HG03469 (cell line): ENCODE results near the gene INAFM2.

Source experiments
- ATAC-seq: cut with Tn5 transposase; IDR thresholded peaks from one replicate; pipeline ENCODE4 v1.9.1; 2021; ENCODE audit warnings: mild to moderate bottlenecking, moderate library complexity, moderate number of reproducible peaks; ENCODE audit not compliant: unreplicated experiment

INAFM2 gene

DNA sequence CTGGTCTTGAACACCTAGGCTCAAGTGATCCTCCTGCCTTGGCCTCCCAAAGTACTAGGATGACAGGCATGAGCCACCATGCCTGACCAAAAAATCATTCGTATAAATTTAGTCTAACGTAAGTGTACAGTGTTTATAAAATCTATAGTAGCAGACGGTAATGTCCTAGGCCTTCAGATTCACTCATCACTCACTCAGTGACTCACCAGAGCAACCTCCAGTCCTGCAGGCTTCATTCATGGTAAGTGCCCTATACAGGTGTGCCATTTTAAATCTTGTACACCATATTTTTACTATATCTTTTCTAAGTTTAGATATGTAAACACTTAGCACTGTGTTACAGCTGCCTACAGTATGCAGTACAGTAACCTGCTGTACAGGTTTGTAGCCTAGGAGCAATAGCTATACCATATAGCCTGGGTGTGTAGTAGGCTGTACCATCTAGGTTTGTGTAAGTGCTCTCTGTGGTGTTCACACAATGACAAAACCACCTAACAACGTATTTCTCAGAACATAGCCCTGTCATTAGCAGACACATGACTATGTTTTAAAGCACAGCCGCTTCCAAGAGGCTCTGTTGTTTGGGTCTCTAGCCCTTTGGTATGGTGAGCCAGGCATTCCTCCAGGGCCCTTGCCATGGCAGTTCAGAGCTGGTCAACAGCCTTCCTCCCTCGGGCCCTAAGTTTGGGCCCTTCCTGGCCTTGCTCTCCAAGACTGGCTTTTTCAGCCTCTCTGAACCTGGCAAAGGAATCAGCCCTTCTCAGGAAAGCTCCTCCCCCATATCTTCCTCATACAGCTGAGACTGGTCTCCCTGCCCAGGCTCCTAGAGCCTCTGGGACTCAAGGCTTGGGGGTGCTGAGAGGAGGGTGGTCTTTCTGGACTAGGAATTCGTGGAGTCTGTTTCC lies 19.2 kb downstream of the INAFM2 start:
- no peak for ATAC-seq

DNA sequence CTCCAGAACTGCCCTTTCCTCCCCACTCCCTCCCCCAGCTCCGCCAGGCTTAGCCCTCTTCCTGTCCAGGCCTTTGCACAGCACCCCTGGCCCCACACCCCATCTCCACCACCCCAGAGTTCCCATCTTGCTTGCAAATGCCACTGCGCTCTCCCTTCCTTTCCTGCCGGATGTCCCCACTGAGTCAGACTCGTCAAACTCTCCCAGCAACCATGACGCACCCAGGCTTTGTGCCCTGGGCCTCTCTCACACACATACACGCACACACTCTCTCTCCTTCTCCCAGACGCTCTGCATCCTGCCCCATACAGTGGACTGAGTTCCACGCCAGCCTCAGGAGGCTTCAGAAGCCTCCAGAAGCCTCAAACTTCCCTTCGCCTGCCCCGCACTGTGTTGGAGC lies 20.0 kb downstream of the INAFM2 start:
- ATAC-seq: no peak

DNA sequence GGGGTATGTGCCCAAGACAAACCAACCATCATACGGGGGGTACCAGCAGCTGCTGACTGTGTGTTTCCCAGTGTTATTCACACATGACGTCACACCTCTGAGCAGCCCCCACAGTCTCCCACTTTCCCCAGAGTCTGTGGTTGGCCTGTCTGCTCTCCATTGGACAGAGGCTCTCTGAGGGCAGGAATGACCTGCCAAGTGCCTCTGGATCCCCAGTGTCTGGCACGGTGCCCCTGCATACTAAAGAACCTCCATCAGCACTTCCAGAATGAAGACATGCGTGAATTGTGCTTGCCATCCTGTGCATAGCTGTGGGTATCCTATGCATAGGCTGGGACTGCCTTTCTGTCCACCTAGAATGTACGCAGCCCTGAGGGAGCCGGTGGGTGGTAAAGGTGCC lies 20.7 kb downstream of the INAFM2 start:
- no peak for ATAC-seq

DNA sequence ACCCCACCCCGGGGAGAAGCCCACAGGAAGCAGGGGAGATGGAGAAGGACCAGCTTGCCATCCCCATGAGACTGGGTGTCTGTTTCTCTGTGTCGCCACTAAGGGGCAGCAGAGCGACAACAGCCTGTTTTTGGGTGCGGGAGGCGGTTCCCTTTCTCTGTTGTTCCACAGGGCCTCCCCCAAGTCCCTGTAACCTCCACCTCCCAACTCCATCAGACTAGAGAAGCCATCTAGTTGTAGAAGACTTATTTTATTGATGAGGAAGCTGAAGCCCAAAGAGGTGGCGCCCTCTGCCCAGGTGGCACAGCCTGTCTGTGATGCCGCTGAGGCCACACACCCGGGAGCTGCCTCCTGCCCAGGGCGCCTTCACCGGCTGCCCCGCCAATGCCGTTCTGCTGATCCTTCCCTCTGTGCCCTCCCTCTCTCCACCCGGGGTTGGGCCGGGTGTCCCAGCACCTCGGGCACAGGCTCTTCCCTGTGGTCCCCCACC lies 21.2 kb downstream of the INAFM2 start:
- no peak for ATAC-seq

DNA sequence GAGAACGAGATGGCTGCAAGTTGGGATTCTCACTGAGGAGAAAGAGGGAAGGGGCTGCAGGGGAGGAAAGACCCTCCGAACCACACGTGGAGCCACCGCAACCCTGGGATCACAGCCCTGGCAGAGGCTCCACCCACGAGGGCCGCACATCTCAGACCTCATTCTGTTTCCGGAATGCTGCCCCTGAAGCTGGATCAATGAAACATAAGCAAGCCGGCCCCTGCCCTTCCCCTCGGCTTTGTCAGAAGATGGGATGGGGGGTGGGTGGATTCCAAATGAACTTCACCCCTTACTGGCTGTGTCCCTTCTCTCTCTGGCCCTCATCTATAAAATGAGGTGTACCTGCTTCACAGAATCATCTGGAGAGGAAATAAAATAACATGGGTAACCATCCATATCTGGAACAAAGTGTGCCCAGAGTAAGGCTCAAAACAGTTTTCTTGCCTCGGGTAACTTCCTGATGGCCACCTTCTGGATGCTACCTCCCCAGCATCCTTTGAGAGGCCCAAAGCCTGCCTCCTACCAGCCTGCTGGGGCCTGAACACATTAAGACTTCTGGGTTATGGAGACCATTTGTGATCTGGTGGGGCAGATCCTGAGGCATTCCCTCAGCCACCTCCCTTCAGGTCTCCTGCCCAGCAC lies 21.9 kb downstream of the INAFM2 start:
- ATAC-seq: no peak

DNA sequence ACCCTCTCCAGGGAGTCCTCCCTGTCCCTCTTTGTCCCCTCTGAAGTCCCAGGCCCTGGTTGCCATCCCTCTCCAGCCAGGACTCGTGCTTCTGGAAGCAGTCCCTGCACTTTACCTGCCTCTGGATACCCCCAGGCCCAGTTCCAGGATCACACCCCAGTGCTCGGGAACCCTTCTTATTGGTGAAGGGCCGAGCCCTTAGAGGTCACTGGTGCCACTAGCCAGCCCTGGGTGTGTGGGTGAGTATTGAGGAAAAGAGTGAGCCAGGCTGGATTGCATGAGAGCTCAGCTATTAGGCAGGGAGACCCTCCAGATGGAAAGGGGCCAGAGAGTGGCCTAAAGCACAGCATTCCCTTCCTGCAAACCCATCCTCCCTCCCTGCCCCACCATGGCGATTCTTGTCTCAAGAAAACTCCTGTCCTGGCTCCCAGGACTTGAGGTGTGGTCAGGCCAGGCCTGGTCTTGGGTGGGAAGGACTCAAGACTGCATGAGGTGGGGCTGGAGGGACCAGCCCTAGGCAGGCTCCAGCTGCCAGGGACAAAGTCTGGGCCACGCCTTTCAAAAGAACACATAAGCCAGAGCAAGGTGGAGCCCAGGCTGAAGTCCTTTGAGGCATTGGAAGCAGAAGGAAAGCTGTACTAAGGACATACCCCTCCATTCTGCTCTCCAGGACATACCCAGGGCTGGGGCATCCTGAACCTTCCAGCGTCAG lies 22.5 kb downstream of the INAFM2 start:
- ATAC-seq: no peak

DNA sequence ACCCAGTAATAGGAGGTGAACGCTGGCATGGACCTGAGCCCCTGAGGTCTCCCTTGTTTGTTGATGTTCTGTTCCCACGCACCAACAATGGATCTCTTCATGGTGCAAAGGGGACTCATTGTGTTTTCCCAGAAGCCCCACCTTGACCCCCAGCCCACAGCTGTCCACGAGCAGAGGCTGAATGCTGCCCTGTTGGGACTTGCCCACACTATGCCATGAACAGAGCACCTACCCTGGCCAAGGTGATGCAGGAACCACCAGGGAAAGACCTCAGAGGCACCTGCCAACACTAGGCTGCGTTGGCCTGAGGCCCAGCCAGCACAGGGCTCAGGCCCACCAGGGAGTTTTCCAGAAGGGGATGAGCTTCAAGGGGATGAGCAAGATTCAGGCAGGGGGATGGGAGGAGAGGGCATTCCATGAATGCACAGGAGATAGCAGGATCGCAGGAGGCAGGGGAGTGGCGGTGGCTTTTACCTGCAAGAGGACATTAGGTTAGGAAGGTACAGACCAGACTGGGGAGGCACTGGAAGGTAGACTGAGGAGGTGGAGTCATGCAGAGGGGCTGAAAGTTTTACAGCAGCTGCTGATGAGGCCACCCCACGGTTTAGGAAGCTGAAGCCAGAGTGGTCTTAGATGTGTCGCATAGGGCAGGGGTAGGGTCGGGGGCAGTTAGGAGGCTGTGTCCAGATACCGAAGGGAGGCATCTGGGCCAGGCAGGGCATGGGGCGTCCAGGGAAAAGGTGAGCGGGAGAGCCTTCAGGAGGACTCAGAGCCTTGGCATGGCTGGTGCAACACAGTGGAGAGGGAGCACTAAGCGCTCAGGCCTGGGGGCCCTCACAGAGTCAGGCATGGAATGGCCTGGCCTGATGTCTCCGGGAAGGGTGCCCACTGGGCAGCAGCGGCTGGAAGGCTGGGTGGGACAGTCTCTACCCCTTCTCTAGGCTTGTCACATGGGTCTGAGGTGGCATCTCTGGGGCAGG lies 23.4 kb downstream of the INAFM2 start:
- ATAC-seq: no peak

DNA sequence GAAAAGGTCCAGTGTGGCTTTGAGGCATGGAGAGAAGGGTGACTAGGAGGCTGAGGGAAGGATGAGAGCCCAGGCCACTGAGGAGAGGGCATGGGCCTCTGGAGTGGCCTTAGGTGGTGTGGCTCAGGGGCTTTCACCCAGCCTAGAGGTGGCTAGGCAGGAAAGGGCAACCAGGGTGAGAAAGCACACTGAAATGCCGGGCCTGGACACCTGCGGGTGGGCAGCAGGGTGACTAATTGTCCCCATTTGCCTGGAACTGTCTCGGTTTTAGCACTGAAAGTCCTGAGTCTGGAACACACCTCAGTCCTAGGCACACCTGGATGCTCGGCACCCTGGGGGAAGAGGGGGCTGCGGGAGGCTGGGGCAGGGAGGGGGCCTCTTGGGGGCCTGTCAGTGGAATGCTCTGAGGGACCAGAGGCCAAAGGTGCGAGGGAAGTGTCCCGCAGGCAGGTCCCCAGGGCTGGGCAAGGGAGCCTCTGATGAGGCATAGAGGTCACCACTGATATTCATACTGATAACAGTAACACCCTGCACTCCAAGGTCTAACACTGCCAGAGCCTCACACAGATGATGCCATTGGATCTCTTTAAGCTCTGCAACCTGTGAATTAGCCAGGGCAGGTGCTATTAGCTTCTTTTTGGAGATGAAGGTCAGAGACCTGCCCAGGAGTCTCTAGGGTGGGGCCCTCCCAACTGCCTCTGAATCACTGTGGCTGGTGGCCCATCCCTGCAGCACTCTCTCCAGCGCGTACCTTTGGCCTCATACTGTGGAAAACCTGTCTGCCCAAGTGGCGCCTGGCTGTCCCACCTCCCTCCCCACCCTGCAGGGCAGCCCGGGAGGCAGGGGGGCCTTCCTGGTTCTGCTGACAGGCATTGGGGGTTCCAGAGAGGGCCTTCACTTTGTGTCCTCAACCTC lies 24.3 kb downstream of the INAFM2 start:
- ATAC-seq: no peak

DNA sequence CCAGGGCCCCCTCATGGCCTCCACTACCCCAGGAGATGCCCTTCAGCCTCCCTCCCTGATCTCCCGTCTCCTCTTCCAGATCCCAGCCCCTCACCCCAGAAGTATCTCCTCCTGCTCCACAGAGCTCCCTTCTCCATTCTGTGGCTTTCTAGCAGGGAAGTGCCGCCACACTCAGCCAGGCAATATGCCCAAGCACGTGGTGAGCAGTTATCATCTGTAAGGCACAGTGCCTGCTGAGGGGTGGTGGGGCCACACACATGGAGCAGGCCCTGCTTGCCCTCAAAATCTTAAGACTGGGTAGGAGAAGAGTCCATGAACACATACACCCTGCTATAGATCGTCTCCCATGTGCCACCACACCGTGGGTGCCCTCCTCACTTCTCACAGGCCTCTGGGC lies 25.0 kb downstream of the INAFM2 start:
- no peak for ATAC-seq

DNA sequence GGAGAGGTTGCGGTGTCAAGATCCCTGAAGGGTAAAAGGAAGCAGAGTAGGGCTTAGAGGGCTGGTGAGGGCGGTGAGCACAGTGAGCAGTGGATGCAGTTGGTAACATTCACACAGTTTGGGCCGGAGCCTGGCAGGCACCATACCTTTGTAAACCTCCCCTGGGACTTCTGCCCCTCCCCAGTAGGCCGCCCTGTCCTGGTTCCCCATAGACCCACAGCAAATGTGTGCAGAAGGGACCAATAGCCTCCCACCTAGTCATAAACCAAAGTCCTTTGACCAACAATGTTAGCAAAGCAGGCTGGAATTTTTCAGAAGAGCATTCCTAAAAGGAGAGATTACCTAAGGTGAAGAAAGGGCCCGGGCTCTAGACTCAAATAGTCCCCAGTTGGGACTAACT lies 25.7 kb downstream of the INAFM2 start:
- ATAC-seq: no peak

DNA sequence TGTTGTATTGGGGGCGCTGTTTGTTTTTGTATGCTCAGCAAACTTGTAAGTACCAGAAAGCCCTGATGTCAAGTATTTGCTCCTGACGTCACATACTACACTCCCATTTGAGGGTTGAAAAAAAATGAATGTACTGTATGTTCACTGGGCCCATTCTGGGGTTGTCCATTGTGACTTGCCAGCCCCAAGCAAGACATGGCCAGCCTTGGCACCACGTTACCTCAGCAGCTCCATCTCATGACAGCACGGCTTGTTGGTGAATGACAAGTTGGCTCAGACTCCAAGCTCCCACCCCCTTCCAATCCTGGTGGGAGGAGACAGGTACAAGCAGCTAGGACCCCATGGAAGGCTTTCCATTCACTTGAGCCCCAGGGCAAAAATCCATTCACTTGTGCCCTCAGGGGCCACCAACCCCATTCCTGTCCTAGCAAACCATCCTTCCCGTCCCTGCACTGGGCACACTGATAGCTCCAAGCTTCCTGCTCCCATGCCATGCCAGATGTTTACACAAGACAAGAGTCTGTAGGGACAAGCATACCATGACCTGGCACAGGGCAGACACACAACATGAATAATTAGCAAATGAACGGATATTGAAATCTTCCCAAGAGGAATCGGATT lies 28.9 kb downstream of the INAFM2 start:
- ATAC-seq: no peak

DNA sequence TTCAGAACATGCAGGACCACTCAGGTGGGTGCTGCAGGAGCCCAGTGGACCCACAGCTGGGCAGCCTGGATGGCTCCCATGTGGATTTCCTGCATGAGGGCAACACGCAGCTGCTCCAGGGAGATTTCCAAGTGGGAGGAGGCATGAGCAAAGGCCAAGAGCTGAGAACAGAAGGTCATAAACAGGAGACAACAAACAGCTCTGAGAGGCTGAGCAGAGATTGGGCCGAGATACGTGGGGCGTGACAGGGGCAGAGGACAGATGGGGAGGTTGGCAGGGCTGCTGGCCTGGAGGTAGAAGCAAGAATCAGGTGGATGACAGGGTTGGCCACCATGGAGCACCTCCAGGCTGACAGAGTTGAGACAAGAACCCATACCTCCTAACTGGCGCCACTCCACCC lies 30.2 kb downstream of the INAFM2 start:
- ATAC-seq: no peak

DNA sequence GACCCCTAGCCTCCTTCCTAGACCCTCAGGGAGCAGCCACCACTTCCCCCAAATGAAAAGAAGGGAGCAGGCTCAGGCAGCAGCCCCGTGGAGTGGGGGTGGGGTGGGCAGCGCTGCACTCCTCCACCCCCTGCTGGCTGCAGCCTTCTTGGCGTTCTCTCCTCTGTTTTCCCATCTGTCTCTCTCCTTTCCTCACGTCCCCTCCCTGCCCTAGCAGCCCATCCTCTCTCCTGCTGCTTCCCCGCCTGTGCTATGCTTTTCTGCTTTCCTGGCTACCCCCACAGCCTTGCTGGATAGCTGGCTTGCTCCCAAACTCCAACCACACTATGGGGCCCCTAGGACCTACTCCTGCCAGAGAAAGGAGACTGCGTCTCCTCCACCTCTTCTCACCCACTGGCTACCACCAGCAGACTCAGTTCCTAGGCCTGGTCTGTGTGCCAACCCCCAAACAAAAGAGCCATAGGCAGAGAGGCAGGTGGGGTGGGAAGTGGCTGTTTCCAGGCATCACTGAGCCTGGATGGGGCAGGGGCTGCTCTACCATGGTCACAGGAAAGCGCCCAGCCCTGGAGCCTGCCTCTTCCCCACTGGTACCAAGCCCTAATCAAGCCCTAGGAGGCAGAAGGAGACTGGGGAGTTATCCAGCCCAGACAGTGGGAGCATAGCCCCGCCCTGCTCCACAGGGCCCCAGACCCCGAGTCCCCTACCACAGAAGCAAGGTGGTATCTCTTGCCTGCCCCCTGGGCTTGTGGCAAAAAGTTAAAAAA lies 31.1 kb downstream of the INAFM2 start:
- ATAC-seq: no peak

DNA sequence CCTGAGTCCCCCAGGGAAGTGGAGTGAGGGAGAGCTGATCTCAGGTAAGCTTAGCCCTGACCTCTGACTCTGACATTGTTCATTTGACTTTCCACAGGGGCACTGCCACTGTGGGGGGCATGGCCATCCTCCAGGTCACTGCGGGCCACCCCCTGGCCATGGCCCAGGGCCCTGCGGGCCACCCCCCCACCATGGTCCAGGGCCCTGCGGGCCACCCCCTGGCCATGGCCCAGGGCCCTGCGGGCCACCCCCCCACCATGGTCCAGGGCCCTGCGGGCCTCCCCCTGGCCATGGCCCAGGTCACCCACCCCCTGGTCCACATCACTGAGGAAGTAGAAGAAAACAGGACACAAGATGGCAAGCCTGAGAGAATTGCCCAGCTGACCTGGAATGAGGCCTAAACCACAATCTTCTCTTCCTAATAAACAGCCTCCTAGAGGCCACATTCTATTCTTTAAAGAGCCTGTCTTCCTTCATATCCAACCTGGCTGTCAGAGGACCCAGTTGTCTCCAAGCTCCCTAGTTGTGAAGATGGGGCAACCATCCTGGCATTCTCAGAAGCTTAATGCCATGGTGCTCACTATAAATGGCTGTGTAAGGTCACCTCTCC lies 32.6 kb downstream of the INAFM2 start:
- ATAC-seq: no peak

DNA sequence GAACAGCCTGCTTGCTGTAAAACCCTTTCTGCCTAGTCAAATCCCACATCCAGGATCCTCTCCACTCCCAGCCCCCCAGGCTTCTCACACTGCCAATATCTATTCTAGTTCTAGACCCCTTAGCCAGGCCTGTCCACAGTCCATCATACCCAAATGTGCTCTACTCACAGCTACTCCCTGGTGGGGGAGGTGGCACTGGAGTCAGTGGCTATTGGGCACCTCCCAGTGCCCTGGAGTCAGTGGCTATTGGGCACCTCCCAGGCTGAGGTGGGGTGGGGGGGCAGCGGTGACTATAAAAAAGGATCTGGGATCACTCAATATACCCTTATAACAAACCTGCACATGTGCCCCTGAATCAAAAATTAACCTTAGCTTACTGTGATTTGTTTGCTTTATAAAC lies 33.8 kb downstream of the INAFM2 start:
- no peak for ATAC-seq

DNA sequence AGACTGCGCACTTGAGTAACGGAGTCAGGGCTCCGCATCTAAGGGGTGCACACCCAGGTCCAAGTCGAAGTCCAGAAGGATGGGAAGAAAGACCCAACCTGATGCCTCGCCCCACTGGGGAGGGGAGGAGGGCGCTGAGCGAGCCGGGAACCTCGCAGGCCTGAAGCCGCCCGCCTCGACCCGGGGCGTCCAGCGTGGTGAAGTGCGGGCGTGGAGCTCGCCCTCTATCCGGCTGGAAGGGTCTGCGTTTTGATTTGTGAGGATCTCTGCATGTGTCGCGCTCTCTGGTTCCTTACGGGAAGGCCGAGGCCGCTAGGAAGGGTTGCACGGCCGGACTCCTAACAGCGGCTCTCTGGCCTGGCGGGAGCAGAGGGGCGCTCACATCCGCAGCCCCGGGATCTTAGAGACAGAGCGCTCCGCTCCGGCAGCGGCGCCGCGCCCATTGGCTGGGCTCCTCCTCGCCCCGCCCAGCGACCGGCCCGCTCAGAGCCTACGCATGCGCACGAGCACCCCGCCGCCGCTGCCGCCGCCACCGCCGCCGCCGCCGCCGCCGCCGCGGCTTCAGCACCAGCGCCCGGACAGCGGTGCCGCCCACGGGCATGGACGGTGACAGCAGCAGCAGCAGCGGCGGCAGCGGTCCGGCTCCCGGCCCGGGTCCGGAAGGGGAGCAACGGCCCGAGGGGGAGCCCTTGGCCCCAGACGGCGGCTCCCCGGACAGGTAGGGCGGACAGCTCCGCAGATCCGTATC lies 34.4 kb downstream of the INAFM2 start, which contains the start of gene DISP2:
Gene DISP2 (plus strand): TSS at position 497 of the 748 bp plus-strand sequence. CDS start 103 bp downstream, at position 600.
- peak; percentile 72 for ATAC-seq
